Transverse colon (tissue), 4 donors: ENCODE results near the gene ASB1. TPM values are rescaled to one million over a fixed set of nuclear protein-coding genes. Genes with fewer than 3 reads are reported as not detected.

Source experiments
- DNase-seq: peaks from one replicate; pipeline ENCODE4 v3.0.0-alpha.2; 2019
- H3K27ac ChIP-seq, 4 donors: fragments of 200-600 bp; sonication (generic); 2 replicates each; pipeline ENCODE4 v1.5.1; 2016 to 2018; ENCODE audit warnings: inconsistent platforms in 4 of 4
- H3K27me3 ChIP-seq: fragments of 200-600 bp; sonication (generic); 2 replicates; pipeline ENCODE4 v1.5.1; 2017; ENCODE audit warnings: inconsistent platforms
- H3K36me3 ChIP-seq, 4 donors: fragments of 200-600 bp; sonication (generic); 2 replicates each; pipeline ENCODE4 v1.5.1; 2017 to 2019; ENCODE audit warnings: inconsistent platforms in 4 of 4
- H3K4me1 ChIP-seq, 4 donors: fragments of 200-600 bp; sonication (generic); 2 replicates each; pipeline ENCODE4 v1.5.1; 2017 to 2020; ENCODE audit warnings: inconsistent platforms in 4 of 4
- H3K4me3 ChIP-seq, 4 donors: fragments of 200-600 bp; sonication (generic); 1 replicate in 1 of 4; 2 replicates in 3 of 4; pipeline versions ENCODE4 v1.5.1 to v1.6.1; 2017 to 2019; ENCODE audit warnings: inconsistent platforms in 4 of 4
- H3K9me3 ChIP-seq, 2 donors: fragments of 200-600 bp; sonication (generic); 2 replicates each; pipeline ENCODE4 v1.5.1; 2017 to 2019; ENCODE audit warnings: inconsistent platforms in 2 of 2
- EP300 ChIP-seq: sonication (generic); formaldehyde crosslinking; IDR thresholded peaks from one replicate; pipeline ENCODE4 v1.6.1; 2017; ENCODE audit warnings: antibody characterized with exemption, low read depth
- POLR2A ChIP-seq: fragments of 450-650 bp; IDR thresholded peaks from one replicate; pipeline ENCODE4 v1.6.1; 2016; ENCODE audit warnings: antibody characterized with exemption, mild to moderate bottlenecking, moderate library complexity
- POLR2AphosphoS5 ChIP-seq, 3 donors: sonication (generic); formaldehyde crosslinking; IDR thresholded peaks; one replicate each; pipeline ENCODE4 v1.6.1; 2016; ENCODE audit warnings: antibody characterized with exemption in 3 of 3
- whole genome bisulfite sequencing, 2 donors: methylation state at CpG; one replicate each; pipeline ENCODE4 v1.1.5; 2018; ENCODE audit warnings: low coverage in 1 of 2; 5-methylcytosine and 5-hydroxymethylcytosine counted together
- in situ Hi-C, 4 donors: fragments of 200-750 bp; cut with MboI; loops; one replicate each; pipeline versions ENCODE4 v1.15.0 to v1.15.1; 2017; ENCODE audit warnings: low sequenced_read_pairs in 3 of 4, low pct_ligation_motif_present in 1 of 4, low pct_unique_long_range_greater_than_20kb in 1 of 4
- intact Hi-C: fragments of 100-400 bp; cut with DNase I; formaldehyde crosslinking; loops from one replicate; pipeline ENCODE4 v1.15.1; 2023; ENCODE audit warnings: low total_unique reads
- total RNA-seq, 4 donors: library from RNA; depleted of rRNA; stranded (reverse); fragments of >200 nt; gene quantifications; one replicate each; pipeline ENCODE4 v1.1.0, GENCODE V29; 2016
- TF ChIP-seq, protein P1 (sequence below), 5 experiments: fragments of 200-600 bp in 3 of 5; fragments of 450-650 bp in 2 of 5; sonication (generic) in 3 of 5; IDR thresholded peaks; 1 replicate in 2 of 5; 2 replicates in 3 of 5; pipeline ENCODE4 v1.5.1; 2016 to 2017; ENCODE audit warnings: antibody characterized with exemption in 5 of 5, inconsistent platforms in 3 of 5, mild to moderate bottlenecking in 2 of 5, moderate library complexity in 1 of 5

The ASB1 gene
- total RNA-seq, 4 donors from 2014 or later: 9.4 to 48.3 (median 17.2) TPM

DNA sequence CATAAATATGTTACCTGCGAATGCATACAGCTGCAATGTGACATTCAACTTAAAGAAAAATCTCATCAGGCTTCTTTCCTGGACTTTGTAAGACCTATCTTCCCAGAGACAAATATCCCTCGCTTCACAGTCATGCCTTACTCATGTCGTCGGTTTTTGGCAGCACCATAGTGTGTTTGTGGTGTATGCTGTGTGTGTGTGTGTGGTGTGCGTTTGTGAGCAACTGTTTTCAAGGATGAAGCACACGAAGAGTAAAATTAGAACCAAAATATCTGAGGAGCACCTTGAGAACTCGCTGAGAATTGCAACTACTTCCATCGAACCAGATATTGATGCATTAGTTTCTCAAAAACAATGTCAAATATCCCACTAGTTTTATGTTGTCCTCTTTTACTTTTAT lies 56.9 kb downstream of the ASB1 start:
- H3K27me3 ChIP-seq: no peaks in the 10 kb centered on the region
- no peak overlapping the region for H3K27ac ChIP-seq
- no peak overlapping the region for H3K4me3 ChIP-seq
- no peaks in the 10 kb centered on the region for H3K36me3 ChIP-seq
- in situ Hi-C loops (no loop called here), intact Hi-C loops (no loop called here)
- no peak for DNase-seq
- H3K9me3 ChIP-seq: peaks cover 0 to 5% of the 10 kb centered on the region in 2 donors
- WGBS, 2 donors: 65 to 72% methylated on average over 7 to 8 of the region's 8 CpGs
- no peaks in the 10 kb centered on the region for H3K4me1 ChIP-seq
- TF ChIP-seq POLR2A: no peak

DNA sequence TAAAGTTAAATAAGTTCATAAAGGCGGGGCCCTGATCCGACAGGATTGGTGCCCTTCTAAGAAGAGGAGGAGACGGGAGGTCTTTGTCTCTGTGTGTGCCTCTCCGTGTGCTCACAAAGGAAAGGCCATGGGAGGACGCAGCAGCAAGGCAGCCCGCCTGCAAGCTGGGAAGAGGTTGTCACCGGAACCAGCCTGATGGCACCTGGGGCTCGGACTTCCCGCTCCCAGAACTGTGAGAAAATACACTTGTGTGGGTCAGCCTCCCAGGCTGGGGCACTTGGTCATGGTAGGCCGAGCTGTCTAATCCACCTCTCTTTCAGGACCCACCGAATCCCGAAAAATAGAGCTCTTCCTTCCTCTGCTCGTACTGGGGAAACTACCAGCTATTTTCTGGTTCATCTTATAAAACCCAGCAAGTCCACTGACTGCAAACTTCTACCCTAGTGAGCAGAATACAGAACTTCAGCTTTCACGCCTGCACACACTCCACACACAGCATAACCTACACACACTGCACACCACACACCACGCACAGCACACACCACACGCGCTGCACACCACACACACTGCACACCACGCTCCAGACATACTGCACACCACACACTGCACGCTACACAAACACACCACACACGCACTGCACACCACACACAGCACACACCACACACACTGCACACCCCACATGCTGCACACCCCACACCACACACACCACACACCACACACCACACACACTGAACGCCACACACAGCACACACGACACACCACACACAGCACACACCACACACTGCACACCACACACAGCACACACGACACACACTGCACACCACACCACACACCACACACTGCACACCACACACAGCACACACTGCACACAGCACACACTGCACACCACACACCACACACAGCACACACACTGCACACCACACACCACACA lies 58.1 kb downstream of the ASB1 start:
- Histone ChIP-seq H3K4me3 (no peak overlapping the region), H3K4me1 (no peaks in the 10 kb centered on the region), H3K27me3 (no peaks in the 10 kb centered on the region), H3K36me3 (no peaks in the 10 kb centered on the region), H3K9me3 (peaks cover 0 to under 1% of the 10 kb centered on the region in 2 donors), H3K27ac (no peak overlapping the region)
- intact Hi-C loops (loop anchor here (5.0 kb wide), 1 partner anchor 1603 kb away; no protein-coding TSS in a partner anchor), in situ Hi-C loops (no loop called here)
- WGBS, 2 donors: 86 to 90% methylated on average over 4 to 23 of the region's 23 CpGs
- TF ChIP-seq POLR2AphosphoS5 (IDR thresholded peaks at IDR 0.05): no peak
- no peak for TF ChIP-seq EP300
- TF ChIP-seq POLR2A: no peak
- TF ChIP-seq, protein P1, sequence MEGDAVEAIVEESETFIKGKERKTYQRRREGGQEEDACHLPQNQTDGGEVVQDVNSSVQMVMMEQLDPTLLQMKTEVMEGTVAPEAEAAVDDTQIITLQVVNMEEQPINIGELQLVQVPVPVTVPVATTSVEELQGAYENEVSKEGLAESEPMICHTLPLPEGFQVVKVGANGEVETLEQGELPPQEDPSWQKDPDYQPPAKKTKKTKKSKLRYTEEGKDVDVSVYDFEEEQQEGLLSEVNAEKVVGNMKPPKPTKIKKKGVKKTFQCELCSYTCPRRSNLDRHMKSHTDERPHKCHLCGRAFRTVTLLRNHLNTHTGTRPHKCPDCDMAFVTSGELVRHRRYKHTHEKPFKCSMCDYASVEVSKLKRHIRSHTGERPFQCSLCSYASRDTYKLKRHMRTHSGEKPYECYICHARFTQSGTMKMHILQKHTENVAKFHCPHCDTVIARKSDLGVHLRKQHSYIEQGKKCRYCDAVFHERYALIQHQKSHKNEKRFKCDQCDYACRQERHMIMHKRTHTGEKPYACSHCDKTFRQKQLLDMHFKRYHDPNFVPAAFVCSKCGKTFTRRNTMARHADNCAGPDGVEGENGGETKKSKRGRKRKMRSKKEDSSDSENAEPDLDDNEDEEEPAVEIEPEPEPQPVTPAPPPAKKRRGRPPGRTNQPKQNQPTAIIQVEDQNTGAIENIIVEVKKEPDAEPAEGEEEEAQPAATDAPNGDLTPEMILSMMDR (IDR thresholded peaks at IDR 0.05): no peak
- DNase-seq: no peak

DNA sequence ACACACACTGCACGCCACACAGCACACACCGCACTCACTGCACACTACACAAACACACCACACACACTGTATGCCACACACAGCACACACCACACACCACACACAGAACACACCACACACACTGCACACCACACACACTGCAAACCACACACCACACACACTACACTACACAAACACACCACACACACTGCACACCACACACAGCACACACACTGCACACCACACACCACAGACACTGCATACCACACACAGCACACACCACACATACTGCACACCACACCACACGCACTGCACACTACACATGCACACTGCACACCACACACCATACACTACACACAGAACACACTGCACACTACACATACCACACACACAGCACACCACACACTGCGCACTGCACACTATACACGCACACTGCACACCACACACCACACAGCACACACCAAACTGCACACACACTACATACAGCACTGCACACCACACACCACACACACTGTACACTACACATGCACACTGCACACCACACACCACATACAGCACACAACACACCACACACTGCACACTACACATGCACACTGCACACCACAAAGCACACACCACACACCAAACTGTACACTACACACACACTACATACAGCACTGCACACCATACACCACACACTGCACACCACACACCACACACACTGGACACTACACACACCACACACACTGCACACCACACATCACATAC lies 59.6 kb downstream of the ASB1 start:
- no peak for DNase-seq
- intact Hi-C loops: loop anchor here (5.0 kb wide), 1 partner anchor 1601 kb away; no protein-coding TSS in a partner anchor
- 95 to 96% methylated on average over 4 to 5 of the region's 5 CpGs for WGBS, 2 donors

DNA sequence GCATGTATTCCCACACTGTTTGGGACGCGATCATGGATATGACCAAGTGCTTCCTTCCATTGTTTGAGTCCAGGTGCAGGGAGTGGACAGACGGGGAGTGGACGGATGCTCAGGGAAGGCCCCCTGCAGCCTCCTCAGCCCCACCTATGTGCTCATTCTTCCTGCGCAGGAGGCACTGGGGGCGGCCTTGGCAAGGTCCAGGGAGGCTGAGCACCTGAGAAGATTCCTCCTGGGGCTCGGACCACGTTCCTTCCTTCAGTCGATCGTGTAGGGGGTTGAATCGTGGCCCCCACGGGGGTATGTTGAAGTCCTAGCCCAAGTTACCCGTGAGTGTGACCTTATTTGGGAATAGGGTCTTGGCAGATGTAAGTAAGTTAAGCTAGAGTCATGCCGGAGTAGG lies 60.4 kb downstream of the ASB1 start:
- intact Hi-C loops (loop anchor here (5.0 kb wide), 1 partner anchor 1600 kb away; no protein-coding TSS in a partner anchor), in situ Hi-C loops (no loop called here)
- 86% methylated on average over 14 of the region's 14 CpGs; no CpG with 5 or more reads in 1 of the 2 donors for WGBS, 2 donors
- TF ChIP-seq POLR2A (no peak), EP300 (no peak), POLR2AphosphoS5 (IDR thresholded peaks at IDR 0.05) (no peak)
- TF ChIP-seq, protein P1 (IDR thresholded peaks at IDR 0.05): no peak
- no peak for DNase-seq
- Histone ChIP-seq H3K36me3 (no peaks in the 10 kb centered on the region), H3K27me3 (no peaks in the 10 kb centered on the region), H3K4me1 (no peaks in the 10 kb centered on the region), H3K9me3 (no peaks in the 10 kb centered on the region), H3K4me3 (no peak overlapping the region), H3K27ac (no peak overlapping the region)

More for the DNA sequence above, 59.6 kb downstream of the ASB1 start:
- H3K36me3 ChIP-seq: no peaks in the 10 kb centered on the region
- no peak for TF ChIP-seq POLR2AphosphoS5 (IDR thresholded peaks at IDR 0.05)
- TF ChIP-seq, protein P1 (IDR thresholded peaks at IDR 0.05): no peak
- TF ChIP-seq POLR2A: no peak
- TF ChIP-seq EP300: no peak
- H3K9me3 ChIP-seq: no peaks in the 10 kb centered on the region
- no peaks in the 10 kb centered on the region for H3K27me3 ChIP-seq
- H3K27ac ChIP-seq: no peak overlapping the region
- no peaks in the 10 kb centered on the region for H3K4me1 ChIP-seq
- in situ Hi-C loops: no loop called here
- no peak overlapping the region for H3K4me3 ChIP-seq
